Astrocyte of the spinal cord (primary cell): ENCODE data around the gene ALKBH2.

Experiments
- DNase-seq: peaks from one replicate; pipeline ENCODE4 v3.0.0; 2011; ENCODE audit warnings: low read depth, low spot score
- H3K4me3 ChIP-seq: 2 replicates; pipeline ENCODE4 v1.5.1; 2011; ENCODE audit warnings: low read depth, mild to moderate bottlenecking, low read length, moderate library complexity
- CTCF ChIP-seq: IDR thresholded peaks from 2 replicates; pipeline ENCODE4 v1.5.1; 2012; ENCODE audit warnings: low read depth, mild to moderate bottlenecking, low read length, inconsistent platforms
- in situ Hi-C: cut with HindIII; loops from 2 replicates; pipeline ENCODE4 v1.10.0; 2017; ENCODE audit warnings: low sequenced_read_pairs

The ALKBH2 gene

DNA sequence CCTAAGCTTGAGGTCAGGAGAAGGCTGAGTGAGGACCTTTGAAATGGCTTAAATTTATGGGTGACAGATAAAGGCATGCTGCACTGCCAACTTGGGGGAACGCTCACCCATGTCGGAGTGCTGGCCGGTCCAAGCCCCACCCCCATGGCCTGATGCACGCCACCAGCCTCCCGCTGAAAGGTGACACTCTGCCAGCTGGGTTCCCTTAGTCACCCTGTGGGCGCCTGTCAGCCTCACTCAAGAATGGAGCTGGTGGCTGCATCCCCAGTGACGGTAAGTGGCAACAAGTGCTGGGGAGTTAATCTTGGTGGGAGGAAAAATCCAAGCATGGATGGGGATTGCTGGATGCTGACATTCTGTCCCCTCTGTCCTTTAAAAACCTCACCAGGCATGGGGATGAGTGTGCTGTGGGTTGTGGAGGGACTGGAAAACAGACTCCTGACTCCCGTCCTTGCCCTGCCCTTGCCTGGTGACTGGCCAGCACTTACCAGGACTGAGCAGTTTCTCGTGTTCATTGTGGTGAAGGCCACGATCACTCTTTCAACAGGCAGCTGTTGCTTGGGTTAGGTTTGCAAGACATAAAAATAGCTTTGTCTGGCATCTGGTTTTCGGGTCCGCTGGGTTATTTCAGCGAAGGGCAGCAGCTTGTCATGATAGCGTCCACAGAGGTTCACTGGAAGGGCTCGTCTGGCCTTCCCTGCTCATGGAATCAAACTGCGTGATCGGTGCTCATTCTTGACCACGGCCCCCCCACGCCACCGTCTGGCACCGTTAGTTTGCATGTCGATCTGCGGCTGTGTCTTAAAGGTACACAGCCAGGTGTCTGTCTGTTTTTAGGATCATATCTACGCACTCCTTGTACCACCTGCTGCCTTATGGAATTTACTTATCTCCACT, 38.1 kb upstream of the ALKBH2 start:
- H3K4me3 ChIP-seq: no peak overlapping the region
- no peak for DNase-seq
- in situ Hi-C loops: no loop called here
- TF ChIP-seq CTCF: no peak

DNA sequence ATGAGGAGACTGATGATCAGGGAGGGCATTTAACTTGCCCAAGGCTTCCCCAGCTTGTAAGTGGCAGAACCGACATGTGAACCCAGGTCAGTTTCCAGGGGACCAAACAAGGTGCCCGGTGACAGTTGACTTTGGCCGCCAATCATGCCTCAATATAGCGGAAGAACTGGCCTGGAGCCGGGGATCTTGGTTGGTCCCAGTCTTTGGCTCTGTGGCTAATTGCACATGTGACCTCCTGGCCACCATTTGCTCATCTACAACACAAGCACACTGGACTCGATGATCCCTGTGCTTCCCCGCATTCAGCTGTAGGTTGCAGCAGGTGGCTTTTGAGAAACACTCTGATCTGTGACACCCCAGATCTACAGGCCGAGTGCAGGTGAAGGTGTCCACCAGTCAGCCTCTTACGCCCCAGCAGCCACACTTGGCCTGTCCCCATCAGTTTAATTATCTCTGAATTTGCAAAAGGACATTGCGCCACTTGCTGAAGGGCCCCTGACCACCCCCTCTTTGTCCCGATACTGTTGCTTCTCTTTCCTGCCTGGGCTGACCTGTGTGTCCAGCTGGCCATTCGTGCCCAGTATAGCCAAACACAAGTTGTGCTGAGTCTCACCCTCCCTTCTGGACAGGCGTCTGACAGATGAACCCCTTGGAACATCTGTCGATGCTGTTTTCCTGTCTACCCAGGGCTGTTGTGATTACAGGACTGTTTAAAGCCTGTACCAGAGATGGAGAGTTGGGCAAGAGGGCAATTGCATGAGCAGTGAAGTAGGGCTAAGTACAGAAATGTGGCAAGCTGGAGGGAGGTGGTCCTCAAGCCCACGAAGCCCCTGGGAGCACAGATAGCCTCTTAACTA, 37.3 kb upstream of the ALKBH2 start:
- no peak overlapping the region for H3K4me3 ChIP-seq
- in situ Hi-C loops: no loop called here
- no peak for DNase-seq
- TF ChIP-seq CTCF: no peak

GRCh38 chr12:109127533-109128242, 34.4 kb upstream of the ALKBH2 start:
- no peak for DNase-seq
- no peak for TF ChIP-seq CTCF
- H3K4me3 ChIP-seq: no peak overlapping the region
- in situ Hi-C loops: no loop called here

GRCh38 chr12:109126784-109127183, 33.5 kb upstream of the ALKBH2 start:
- TF ChIP-seq CTCF: no peak

GRCh38 chr12:109125791-109126190, 32.5 kb upstream of the ALKBH2 start:
- no peak for DNase-seq
- in situ Hi-C loops: no loop called here
- no peak overlapping the region for H3K4me3 ChIP-seq
- no peak for TF ChIP-seq CTCF

More at GRCh38 chr12:109126784-109127183, 33.5 kb upstream of the ALKBH2 start:
- no peak overlapping the region for H3K4me3 ChIP-seq
- in situ Hi-C loops: no loop called here
- DNase-seq: no peak
